ENCODE data around the gene EIF3K.

The EIF3K gene

DNA sequence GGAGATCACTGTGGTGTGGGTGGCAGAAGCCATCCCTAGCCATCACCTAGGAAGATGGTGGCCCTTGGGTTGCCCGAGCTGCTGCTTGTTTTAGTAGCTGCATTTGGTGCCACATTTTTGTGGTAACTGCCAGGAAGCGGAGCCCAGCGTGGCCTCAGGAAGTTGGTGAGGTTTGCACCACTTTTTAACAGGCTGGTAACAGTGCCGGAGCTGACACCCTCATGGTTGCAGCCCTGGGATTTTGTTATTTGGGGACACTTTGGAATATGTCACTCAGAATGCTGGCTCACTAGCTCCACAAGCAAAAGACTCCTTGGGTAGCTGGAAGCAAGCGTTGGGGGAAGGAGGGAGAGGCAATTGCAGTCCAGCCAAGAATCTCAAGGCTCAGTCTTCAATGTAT, 50.6 kb downstream of the EIF3K start:
- no peak for DNase-seq

DNA sequence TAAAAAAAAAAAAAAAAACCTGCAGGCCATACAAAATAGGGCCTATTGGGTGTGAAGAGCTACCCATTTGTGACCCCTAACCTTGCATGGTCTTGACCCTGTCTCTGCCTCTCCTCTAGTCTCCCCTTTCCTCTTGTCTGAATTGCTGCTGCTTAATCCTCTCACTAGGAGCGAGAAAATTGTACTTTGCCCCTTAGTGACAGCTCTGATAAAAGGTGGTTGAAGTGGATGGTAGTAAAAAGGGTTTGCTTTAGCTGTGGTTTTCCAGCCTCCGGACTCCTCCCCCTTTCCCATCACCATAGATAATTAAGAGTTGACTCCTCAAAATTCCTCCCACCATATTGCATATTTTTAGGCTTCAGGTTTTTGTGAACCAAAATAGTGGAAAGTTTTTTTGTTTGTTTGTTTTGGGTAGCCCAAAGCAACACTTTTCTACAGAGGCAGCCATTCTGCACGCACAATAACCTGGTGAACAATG, 52.0 kb downstream of the EIF3K start:
- DNase-seq: no peak

DNA sequence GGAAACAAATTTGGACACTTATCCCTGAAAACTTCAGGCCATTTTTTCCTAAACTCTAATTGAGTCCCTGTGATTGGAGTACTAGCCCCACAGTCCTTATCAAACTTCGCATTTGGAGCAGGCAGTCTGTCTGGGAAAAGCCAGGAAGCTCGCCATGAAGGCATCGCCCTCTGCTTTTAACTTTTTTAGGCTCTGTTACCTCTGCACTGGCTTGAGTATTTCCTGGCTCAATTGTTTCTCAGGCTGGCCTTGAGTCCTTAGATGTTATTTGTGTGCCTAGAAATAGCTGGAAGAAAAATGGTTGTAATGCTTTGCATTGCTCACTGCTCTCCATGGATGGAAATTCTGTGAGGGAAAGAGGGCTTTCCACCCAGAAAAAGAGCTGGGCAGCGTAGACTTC, 52.7 kb downstream of the EIF3K start:
- no peak for DNase-seq

DNA sequence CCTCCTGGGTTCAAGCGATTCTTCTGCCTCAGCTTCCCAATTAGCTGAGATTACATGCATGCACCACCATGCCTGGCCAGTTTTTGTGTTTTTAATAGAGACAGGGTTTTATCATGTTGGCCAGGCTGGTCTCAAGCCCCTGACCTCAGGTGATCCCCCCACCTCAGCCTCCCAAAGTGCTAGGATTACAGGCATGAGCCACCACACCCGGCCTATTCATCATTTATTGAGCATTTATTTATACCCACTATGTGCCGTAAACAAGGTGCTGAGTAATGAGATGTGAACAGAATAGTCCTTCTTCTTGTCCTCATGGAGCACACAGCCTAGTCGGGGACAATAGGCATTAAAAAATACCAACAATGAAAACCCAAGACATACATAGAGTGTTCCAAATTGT, 54.0 kb downstream of the EIF3K start:
- DNase-seq: no peak

DNA sequence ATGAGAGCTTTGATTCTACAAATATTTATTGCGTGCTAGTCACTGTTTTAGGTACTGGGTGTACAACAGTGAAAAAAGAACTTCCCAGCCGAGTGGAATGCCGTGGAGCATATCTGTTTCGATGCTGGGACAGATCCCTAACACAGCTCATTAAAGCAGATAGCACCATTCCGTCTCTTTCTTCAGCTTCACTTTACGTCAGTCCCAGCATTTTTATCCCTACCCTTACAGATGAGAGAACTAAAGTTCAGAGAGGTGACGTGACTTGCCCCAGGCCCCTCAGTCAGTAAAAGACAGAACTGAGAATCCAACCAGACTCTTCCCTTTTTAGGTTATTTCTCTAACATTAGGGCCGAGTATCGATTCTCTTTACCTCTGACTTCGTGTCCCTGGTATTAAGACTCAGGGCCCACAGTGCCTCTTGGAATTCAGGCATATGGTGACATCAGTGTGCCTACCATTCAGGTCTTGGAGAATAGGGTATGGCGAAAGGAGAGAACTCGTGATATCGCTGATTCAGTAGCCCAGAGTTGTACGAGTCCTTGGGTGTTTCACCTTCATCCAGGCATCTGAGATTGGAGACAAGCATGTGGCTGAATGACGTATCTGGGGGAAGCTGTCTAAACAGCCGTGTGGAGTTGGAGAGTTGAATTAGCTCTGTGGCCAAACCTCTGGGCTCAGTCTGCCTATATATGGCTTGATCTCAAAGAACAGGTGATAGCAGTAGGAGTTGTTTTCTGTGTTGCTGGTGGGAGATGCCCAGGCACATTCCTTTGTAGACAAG, 55.6 kb downstream of the EIF3K start:
- no peak for DNase-seq

DNA sequence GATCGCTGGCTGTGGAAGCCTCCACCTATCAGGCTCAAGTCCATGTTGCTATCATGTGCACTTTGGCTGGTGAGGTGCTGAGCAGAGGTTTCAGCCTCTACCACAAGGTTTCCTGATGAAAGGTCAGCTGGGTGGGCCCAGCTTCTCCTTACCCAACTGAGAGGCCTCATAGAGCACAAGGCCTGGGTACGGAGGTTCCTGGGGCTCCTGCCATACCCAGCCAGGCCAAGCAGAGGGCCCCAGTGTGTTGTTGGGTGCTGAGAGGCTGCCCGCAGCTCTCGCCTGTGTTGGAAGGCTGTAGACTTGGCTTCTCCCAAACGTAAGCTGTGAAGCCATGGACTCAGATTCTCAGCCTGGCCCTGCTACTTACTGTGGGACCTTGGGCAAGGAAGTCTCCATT, 56.6 kb downstream of the EIF3K start:
- DNase-seq: no peak

DNA sequence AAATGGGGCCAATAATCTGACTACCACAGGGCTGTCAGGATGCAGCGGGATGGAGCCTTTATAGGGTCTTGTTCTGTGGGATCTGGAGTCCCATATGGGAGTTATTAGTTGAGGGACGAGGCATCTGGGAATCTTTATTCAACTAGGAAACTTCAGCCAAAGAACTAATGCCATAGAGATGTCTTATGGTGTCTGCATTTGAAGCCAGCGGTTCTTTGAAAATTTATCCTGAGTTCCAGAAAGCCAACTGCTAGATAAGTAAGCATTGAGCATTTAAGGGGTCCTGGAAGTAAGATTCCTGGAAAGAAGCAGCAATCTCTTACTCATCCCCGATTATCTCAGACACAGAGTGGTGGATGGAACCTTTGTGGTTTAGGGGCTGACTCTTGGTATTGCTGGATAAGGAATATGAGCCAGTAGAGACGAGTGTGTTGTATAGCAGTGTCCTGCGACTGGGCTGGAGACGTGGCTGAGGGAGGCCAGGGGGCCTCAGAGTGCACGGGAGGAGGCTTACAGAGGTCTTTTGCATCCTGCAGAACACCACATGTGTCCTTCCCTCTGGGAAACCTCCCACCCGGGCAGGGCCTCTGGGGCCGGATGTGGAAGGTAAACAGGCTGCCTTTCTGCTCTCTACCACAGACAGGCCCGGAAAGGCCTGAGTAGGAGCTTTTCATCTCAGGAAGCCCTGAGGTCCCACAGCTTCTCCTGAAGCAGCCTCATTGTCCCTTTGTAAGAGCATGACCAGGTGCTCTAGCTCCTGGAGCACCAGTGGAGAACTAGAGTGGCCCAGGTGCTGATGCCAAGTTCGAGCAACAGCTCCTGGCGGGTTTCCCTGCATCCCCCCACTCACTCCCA, 57.3 kb downstream of the EIF3K start:
- DNase-seq: no peak

DNA sequence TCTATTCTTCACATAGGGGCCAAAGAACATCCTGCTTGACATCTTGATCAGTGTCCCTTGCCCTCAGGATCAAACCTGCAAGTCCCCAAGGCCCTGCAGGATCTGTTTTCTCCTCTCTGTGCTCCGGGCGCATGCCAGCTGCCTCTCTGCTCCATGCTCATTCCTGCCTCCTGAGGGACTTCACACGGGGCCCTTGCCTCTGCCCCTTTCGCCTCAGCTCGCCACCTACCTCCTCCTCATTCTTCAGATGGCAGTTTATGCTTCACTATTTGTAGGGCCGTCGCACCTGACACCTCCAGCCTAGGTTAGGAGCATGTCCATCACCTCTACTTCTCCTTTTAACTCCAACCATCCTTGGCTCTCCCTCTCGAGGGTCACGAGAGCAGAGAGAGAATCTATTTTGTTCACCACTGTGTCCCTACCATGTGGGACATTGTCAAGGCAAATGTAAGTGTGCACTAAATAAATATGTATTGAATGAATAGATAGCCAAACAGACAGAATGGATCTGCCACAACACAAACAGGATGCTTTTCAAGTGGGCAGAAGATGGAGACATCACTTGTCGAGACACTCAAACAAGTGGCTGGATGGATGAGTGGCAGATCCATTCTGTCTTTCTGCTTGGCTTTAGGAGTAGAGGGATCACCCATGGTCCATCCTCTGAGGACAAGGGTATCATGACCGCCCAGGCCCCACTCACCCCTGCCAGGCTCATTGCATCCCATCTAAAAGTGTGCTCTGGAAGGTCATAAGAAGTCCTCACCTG, 58.1 kb downstream of the EIF3K start:
- DNase-seq: no peak

DNA sequence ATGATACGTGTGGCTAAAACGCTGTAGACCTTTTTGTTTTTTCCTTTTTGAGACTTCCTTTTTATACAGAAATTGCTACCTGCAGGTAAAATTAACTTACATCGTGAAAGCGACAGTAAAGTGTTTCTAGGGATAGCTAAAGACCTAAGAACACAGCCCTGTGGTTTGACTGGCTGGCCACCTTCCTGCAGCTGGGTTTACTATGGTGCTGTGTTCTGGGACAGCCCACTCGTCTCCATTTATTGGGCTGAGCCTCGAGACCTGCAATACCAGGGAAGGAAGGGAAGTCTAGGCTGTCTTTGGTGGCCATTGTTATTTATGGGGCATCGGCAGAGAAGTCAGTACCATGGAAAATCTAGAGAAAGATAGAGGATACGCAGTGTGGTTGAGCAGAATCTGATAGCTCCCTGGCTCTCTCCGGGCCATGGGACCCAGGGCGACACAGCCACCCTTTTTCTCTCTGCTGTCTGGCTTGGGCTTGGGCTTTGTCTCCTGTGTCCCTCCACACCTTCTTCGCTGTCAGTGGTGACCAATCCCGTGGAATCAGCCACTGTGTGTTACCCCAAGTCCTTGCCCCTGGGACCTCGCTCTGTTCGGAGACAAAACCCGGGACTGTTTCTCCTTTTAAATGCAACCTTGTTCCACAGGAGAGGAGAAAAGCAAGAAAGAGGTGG, 59.4 kb downstream of the EIF3K start:
- no peak for DNase-seq

DNA sequence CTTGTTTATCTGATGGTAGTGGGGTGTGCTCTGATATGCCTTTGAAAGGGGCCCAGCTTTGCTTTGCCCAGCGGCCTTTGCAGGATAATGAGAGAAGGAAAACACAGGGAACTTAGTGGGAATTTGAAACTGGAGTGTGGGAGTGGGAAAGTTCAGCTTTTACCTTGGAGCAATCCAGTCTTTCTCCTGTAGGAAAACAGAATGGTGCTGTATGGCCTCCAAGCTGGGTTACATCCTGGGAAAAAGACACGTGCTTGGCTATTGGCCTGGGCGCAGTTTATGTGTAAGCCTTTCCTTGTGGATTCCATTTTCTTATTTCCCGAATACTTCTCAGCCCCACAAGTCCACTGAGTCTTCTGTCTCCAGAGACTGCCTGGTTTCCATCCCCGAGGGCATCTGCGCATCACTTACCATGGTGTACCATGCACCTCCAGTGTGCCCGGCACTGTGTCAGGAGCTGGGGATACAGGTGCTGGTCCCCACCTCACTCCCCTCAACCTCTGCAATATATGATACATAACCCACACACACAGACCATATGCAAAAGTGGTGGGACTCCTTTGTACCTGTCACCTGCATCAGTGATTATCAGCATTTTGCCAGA, 60.0 kb downstream of the EIF3K start:
- DNase-seq: no peak

DNA sequence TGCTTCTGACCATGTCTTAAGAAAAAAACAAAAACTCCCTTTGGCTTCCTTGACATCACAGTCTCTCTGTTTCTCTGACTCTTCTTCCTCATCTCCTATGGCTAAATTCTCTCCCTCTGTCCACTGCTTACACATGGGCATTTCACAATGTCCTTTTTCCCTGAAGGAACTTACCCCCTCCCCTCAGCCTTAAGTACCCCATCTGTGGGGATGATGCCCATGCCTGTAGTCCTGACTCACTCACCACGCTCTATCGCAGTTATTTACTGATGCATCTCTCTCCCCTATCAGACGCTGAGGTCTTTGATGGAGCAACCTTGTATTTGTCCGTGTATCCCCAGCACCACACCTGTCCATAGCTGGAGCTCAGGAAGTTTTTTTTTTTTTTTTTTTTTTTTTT, 60.9 kb downstream of the EIF3K start:
- no peak for DNase-seq

DNA sequence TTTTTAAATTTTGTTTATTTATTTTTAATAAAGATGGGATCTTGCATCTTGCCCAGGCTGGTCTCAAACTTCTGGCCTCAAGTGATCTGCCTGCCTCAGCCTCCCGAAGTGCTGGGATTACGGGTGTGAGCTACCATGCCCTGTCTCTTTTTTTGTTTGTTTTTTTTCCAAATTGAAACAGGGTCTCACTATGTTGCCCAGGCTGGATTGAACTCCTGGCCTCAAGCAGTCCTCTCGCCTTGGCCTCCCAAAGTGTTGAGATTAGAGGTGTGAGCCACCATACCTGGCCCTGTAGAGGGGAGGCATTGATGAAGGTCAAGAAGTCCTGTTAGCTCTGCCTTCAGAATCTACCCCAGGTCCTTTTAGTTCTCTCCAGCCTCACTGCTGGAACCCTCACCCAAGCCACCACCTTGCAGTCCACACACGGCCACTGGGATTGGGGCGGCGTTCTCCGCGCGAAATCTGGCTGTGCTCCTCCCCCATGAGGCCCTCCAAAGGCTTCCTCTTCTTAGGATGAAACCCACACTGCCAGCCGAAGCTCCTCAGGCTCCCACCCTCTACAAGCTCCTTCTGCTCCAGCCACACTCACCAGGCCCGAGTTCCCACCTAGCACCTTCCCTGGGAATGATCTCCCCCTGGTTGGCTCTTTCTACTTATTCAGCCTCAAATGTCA, 63.3 kb downstream of the EIF3K start:
- DNase-seq: no peak

DNA sequence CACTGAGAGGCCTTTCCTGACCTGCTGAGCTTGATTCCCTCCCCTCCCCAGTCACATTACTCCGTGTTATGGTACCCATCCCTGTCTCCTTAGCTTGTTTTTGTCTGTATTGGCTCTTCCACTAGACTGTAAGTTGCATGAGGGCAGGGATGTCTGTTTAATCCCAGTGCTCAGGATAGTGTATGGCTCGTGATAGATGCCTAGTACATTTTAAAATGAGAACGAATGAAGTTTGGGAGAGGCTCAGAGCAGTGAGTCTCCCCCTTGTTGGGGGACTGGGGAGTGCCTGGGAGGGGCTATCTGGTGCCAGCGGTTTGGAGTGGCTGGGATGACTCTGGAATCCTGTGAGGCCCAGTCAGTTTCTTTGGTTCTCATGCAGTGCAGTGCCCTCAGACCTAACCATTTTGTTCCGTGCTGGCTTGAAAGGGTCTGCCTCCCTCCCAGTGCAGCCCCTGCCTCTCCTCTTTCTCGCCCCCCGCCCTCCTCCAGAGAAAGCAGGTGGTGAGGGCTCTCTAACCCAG, 63.9 kb downstream of the EIF3K start:
- DNase-seq: no peak

DNA sequence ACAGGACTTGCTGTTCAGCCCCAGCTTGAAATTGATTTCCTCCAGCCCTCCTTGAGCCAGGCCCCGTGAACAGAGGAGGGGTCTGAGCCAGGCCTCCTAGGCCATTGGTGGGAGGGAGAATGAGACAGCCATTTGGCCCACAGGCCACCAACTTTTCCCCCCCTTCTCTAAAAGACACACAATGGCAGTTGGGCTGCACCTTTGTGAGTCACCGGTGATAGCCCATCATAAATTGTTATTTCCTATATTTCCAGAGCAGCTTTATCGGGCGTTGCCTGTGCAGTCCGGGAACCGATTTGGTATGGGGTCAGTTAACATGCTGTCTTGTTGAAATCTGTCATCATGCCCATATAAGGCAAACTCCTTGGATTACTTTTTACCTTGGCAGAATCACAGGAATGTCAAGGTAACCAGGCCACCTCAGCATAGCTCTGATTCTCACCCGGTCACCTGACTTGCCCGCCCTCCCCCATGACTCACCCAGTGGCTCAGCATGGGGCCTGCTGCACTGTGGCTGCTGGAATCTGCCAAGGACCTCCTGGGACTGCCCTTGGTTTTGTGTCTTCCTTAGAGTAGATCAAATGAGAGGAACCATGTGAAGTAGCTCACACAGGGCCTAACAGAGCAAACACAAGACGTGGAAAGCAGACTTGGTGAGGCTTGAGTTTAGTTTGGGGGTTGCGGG, 64.5 kb downstream of the EIF3K start:
- no peak for DNase-seq

DNA sequence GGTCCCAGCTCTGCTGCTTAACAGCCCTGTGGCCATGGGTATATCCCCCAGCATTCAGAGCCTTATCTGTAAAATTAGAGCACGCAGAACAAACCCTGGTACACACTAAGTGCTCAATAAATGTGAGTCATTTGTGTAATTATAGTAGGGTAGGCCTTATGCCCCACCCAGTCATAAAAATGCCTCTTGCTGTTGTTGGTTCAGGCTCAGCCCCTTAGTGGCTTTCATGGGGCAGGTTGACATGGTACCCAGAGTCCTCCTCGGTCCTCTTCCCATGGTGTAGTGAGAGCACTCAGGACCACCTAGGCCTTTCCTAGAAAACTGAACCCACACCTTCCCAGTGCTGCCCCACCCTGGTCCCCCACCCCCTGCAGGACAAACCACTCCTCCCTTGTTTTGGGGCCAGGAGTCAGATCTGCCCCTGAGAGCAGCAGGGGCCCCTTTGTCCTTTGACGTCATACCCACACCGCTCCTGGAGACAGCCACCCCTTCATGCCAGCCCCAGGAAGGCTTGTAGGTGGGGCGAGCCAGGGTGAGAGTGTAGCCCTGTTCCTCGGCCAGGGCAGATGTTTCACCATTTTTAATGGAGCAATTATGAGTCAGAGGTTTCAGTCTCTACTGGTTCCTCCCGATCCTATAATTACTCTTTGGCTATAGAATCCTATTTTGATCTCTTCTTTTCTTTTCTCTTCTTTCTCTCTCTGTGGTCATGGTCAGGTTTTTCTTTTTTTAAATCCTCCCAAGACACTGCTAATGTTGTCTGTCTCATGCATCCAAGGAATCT, 65.3 kb downstream of the EIF3K start:
- DNase-seq: no peak

DNA sequence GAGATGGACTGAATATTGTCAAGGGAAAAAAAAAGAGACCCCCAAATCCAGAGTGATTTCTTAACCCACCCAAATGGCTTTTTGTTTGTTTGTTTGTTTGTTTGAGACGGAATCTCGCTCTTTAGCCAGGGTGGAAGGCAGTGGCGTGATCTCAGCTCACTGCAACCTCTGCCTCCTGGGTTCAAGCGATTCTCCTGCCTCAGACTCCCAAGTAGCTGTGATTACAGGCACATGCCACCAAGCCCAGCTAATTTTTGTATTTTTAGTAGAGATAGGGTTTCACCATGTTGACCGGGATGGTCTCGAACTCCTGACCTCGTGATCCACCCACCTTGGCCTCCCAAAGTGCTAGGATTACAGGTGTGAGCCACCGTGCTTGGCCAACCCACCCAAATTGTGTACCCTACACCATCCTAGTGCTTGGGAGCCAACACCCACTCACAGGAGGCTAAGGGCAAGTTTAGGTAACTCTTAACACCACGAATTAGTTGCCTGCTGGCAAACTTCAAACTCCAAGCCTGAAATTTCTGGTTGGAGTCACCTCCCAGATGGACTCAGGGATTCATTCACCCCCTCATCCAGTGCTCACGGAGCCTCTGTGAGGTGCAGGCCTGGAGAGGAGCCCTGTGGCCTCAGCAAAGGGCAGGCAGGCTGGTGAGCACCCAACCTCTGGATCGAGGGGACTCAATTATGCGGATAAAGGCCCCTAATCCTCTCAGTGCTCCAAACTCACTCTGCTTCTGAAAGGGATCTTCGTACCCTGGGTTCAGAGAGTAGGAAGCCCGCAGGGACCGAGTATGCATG, 66.1 kb downstream of the EIF3K start:
- no peak for DNase-seq

DNA sequence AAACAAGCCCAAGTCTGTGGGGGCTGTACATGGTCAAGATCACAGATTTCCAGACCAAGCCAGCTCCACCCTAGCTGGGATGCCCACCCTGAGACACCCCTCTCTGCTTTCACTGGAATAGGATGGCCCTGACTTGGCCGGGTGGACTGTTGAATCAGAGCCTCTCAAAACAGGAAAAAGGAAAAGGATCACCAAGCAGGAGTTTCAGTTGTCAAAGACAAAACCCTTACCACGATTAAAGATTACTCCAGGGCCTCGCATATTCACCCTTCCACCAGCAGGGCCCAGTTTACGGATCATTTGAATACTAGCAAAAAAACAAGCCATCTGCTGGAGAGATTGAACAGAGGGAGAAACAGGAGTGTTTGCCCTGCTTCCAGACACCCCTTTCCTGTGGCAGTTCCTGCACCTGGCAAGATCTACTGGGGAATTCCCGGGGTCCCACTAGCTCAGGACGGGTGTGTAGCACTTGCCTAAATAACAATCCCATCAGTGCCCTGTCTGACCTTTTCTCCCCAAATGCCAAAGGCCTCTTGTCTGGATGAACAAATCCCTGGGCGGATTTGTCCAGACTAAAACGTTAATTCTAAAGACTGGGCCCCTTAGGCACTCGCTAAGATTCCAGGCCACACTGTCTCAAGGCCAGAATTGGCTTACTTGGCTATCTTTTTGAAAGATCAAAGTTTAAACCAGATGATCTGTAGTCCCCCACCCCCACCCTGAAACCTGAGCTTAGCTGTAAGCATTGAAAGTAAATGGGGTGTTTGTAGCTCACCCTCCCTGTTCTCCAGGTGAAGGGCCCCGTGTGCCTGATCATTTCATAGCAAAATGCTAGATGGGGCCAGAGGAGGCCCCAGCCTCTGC, 66.9 kb downstream of the EIF3K start:
- no peak for DNase-seq

DNA sequence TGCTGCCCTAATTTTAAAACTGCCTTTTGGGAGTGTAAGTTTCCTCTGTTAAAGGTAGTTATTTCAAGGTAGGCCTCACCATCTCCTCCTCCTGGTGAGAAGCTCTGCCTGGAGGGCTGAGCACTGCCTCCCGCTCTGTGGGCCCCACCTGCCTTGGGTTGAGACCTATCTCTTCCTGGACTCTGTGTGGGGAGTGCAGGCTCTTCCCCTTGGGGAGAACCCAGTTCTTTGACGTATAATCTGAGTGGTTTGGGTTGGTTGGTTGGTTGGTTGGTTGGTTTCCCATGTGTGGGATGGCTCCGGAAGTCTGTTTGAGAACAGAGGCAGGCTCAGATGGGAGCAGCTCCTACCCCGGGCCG, 67.5 kb downstream of the EIF3K start:
- DNase-seq: no peak
